RKO (cell line): ENCODE results near the gene SRRM2.

Experiments
- DNase-seq: peaks from one replicate; pipeline ENCODE4 v3.0.0-alpha.2; 2016; ENCODE audit warnings: low spot score

Gene SRRM2

DNA sequence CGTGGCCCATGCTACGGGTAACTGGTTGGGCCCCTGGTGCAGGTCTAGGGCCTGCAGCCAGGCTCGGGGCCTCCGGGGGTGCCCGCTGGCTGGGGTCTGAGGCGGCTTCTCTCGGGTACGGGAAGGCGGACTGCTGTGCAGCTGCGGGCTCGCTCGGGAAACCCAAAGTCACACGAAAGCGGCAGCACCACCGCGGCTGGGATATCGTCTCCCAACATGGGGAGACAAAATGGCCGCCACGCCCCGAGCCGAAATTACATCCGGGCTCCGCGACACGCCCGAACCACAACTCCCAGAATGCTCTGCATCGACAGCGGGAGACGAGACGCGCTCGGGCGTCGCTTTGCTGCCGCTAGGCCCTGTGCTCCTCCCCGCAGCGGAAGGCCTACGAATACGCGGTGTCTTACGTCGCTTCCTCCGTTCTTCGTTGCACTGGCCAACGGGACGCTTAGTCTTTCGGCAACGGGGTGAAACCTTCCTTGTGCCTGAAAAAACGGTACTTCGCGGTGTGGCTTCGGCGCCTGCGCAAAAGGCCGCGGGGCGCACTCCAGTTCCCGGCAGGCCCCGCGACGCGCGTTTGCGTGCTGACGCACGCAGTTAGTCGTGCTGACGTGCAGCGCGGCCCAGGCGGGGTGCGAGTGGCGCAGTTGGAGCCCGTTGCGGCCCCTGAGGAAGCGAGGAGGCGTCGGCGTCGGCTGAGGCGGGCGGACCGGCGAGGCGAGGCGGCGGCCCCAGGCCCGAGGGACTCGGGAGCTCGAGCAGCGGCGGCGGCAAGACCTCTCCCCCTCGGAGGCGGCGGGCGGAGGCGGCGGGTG lies at the start of gene SRRM2:
SRRM2 (plus strand) TSS at position 604 of the 815 bp plus-strand sequence. CDS start 3,727 bp downstream, outside the sequence.
- DNase-seq = peak; percentile 95

DNA sequence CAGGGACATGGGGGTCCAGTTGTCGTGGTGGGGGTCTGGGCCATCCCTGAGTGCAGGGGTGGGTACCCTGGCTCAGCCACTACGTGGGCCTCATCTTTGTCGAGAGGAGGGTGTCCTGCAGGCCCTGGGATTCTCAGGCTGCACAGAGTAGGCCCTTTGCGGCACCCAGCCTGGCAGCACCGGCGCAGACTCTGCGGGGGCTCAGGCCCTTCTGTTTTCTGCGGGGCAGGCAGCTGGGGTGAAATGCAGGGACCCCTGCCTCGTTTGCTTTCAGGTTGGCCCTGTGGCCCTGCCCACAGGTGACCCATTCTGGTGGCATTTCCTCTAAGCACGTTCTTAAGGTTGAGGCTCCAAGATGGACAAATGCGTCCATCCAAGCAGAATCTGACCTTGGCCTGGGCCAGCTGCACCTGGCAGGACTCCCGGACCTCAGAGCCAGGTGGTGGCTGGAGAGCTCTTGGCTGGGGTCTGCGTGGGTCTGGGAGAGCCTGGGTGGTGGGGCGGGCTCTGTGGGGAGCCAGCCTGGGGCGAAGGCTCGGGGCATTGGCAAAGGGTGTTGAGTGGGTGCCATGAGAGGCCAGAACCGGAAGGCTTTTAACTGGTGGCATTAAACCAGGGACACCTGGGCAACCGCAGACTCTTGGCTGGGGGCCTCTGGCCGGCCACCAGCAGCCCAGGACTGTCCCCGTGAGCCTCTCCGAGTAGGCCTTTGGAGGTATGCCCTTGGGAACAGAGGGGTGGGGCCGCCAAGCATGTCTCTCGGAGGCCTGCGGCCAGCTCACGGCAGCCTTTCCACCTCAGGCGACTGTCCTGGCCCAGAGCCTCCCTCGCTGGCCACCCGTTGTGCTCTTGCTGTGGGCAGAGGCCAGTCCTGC lies 49.3 kb upstream of the SRRM2 start:
- no peak for DNase-seq

DNA sequence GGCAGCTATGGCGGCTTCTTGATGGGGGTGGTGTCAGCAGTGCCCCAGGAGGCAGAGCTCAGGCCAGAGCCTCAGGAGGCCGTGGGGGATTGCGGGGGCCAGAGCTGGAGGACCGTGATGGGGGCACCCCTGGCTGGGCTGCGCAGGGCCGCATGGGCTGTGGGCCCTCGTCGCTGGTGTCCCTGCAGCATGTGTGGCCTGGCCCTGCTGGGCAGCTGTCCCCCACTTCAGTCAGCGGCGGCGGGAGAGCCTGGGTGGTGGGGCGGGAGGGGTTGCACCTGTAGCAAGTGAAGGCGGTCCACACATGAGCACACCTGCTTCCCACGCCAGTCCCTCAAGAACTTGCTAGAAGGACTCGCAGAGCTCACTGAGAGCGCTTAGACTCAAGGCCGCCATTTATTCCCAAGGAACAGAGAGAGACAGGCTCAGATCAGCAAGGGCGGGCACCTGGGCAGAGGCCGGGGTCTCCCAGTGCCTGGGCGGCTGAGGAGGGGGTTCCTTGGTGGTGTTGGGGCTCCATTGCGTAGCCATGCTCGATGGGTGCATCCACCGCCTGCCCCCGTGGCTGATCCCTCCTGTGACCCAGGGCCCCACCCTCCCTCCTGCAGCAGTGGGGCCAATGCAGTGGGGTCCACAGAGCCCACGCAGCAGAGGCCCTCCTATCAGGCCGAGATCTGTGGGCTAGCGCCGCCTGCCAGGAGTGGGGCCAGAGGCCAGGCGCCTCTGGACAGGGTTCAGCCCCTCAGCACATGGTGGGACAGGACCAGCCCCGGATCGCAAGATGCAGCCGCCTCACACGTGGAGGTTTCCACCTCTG lies 48.1 kb upstream of the SRRM2 start:
- no peak for DNase-seq

DNA sequence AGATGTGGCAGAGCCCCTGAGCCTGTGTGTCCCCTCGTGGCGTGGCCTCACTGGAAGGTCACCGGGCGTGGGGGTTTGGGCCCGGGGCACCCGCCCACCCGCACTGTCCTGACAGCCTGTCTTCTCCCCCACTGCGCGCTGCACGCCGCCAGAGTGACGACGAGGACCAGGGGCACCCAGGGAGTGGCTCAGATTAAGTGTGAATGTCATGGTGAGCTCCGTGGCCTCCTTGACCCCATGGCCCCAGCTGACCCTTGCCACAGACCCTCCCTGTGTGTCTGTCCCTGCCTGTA lies 47.5 kb upstream of the SRRM2 start:
- DNase-seq = no peak

DNA sequence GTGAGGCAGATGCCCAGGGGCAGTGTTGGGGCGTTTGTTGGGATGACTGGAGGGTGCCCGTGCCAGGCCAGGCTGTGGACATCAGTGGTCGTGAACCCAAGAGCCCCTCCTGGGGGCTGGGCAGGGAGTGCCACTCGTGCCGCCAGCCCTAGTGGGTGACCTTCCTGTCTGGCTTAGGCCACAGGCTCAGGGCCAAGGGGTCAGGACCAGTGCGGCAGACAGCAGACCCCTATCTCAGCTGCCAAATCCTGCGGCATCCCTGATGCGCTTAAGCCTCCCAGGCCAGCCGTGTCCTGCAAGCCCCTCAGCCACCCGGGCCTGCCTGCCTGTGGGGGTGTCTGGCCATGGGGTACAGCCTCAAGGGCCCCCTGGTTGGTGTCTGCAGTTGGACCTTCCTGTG lies 47.1 kb upstream of the SRRM2 start:
- DNase-seq = no peak

DNA sequence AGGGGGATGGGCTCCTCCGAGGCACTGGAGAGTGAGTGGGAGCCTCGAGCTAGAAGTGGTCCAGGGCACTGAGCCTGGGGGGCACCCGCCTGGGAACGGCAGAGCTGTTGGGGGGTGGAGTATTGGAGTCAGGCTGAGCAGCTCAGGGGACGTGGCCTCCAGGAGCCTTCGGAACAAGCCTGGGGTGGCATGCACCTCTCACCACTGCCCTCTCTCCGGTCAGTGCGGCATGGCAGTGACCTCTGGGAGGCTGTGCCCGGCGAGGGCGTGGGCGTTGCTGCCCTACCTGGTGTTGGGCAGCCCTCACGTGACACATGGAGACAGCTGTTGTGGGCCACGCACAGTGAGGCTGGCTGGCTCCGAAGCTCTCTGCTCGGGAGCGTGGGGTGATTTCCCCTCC lies 46.4 kb upstream of the SRRM2 start:
- DNase-seq = no peak

DNA sequence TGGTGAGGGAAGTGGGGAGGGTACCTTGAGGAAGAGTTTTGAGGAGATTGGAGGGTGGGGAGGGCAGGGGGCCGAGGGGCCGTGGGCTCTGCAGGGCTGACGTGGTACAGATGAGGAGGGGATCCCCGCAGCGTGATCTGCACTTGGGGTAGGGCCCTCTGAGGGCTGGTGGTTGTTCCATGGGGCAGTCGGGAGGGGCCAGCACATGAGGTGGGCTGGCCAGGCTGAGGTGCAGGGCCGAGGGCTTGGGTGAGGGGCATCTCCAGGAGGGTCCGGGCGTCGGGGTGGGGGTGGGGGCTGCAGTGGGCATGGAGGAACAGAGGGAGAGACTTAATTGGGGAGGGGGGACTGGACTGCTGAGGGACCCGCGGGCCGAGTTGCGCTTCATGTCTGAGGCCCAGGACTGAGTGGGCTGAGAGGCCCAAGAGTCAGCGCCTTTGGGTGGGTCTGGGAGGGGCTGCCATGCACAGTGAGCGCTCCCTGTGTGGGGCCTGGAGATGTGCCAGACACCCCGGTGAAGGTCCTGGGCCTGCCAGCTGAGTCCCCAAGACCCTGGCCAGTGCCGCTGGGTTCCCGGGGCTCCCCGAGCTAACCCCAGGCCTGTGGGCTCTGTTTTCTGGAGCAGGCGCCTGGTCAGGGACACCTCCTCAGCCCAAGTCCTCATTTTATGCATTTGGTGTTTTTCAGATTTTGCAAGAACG lies 45.7 kb upstream of the SRRM2 start:
- no peak for DNase-seq

DNA sequence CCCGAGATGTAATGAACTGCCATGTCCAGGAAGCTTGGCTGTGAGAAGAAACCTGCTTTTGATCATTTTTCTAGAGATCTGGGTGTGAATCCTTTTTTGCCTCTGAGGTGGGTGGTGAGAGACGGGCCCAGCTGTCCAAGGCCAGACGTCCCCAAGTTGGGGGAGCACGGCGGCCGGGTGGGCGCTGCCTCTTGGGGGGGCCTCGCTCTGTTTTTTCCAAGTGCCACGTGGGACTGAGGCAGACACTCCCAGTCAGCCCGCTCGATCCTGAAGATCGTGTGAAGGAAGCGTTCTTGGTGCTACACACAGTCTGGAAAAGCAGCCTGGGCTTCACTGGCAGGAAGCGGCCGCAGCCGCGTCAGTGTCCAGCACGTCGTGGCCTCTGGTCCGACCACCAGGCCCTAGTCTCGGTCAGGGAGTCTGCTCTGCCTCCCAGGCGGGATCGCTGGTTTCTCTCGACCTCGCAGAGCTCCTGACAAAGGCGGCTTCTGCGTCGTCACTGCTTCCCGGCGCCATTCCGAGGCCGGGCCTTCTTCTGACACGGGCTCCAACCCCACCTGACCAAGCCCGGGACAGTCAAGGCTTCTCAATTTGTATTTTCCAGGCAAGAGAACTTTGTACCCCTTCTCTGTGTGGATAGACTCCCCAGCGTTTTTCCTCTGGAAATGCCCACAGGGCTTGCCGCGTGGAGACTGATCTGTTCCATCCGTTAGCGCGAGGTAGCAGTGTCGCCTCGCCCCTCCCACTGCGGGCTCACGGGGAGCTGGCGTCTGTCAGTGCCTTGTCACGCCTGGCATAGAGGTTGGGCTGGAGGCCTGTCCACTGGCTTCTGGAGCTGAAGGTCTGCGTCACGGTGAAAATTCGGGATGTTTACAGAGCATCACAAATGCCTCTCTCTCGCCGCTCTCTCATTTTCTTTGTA lies 44.8 kb upstream of the SRRM2 start:
- DNase-seq = no peak

DNA sequence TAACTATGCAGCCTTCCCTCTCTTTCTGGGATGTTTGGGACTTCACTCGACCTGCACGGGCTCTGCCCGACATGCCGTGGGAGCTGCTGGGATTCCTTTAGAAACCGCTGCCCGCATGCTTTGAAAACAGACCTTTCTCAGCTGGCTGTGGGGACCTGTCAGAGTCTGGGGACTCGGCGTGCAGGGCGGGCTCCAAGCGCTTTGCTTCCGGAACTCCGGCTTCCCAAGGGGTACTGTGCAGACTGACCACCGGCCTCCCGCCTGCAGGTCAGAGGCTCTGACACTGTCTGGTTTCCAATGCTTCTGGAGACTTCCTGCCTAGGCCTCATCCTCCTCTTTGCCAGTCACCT lies 44.2 kb upstream of the SRRM2 start:
- no peak for DNase-seq

DNA sequence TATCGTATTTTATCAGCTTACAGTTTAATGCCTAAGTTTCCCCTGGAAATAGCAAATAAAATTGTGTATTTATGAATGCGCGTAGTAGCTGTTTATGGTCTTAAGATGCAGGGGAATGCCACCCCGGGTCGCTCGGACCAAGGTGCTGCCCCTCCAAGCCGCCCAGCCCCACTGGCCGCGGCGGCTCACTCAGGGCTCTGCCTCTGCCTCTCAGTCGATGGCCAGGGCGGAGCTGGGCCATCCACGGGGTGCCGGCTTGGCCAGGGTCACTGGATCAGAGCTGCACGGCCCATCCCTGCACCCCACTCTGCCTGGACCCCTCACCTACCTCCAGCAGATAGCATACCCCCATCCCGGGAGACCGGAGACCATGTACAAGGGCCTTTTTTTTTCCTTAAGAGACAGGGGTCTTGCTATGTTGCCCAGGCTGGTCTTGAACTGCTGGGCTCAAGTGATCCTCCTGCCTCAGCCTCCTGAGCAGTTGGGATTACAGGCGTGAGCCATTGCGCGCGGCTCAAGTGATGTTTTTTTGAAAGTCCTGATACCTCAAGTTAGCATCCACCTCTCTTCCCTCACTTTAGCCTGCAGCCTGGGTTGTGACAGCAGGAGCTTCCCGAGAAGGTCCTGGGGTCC lies 43.4 kb upstream of the SRRM2 start:
- no peak for DNase-seq

DNA sequence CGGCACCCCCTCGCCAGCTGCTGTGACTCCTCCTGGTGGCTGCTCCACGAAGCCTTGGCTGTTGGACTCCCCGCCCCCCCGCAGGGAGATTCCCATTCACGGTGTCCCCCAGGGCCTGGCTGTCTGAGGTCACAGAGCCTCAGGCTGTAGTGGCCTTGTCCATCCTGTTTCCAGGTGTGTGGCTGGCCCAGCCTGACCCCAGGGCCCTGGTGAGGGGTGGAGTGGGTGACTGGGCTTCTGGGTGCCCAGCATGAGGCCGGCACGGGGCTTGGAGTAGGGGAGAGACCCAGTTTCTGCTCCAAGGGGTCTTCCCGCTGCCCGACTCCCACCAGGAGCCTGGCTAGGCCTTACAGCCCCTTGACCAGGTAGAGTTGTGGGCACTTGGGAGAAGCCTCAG lies 42.9 kb upstream of the SRRM2 start:
- DNase-seq = no peak

DNA sequence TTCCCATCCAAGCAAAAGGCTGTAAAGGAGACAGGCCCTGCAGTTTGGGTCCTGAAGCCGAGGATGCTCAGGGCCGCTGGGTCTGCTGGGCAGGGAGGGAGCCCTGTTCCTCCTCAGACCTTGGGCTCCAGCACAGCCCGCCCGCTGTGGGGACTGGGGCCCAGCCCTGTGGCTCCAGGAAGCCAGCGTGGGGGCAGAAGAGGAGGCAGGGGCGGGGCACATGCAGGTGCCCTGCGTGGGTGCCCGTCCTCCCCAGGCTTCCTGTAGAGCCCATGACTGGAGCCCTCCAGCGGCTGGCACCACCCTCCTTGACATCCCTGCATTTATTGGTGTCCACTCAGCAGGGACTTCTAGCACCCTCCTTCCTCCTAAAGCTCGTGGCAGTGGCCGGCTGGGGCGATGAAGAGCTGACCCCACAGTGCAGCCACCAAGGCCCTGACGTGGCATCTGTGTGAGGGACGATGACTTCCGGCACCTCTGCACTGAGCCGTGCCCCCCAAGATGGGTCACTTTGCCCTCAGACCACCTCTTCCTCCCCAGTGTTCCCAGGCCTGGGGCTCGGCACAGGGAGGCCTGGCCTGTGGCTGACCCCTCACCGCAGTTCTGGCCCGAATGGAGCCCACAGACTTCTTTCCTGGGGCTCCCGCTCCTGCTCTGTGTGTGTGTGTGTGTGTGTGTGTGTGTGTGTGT lies 42.3 kb upstream of the SRRM2 start:
- DNase-seq = no peak

DNA sequence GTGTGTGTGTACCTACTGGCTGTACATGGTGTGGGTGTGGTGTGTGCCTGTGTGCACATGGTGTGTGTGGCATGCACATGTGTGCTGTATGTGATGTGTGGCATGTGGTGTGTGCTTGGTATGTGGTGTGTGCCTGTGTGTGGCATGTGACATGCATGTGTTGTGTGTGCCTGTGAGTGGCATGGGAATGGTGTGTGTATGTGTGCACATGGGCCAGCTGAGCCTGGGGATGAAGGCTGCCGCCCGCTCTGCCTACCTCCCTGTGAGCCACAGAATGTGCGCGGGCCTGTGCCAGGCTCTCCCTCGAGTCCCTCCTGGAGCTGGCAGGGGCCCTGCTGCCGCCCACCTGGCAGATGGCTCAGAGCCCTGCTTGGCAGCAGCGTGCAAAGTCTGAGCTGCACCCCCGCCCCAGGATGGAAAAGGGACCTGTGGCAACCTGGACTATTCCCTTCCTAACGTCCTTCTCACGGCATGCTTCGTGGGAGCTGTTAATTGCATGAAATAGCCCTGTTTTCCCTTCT lies 41.7 kb upstream of the SRRM2 start:
- DNase-seq = no peak

DNA sequence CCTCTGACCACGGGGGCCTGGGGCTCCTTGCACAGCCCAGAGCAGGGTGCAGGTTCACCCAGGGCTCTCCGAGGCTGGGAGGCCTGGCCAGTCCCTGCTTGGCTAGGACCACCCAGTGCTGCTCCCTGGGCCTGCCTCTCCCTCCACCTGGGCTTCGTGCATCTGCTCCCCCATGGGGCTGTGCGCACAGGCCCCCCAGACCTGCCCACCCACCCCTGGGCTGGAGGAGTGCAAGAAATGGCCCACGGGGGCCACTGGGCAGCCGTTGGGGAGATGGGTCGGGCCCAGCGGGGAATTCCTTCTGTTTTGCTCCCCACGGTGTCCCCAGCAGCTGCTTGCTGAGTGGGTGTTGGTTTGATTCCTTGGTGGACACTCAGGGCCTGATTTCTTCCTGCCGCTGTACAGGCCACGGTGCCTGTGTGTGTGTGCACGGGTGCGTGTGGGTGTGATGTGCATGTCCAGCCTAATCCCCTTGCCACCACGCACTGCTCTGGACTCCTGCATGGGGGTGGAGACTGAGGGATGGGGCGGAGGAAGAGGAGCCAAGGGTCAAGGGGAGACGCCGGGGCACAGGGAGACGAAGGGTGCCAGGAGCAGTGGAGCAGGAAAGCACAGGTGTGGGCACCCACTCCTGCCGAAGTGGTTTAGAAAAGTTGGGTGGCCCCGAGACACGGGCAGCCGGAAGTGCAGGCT lies 40.9 kb upstream of the SRRM2 start:
- DNase-seq = no peak

DNA sequence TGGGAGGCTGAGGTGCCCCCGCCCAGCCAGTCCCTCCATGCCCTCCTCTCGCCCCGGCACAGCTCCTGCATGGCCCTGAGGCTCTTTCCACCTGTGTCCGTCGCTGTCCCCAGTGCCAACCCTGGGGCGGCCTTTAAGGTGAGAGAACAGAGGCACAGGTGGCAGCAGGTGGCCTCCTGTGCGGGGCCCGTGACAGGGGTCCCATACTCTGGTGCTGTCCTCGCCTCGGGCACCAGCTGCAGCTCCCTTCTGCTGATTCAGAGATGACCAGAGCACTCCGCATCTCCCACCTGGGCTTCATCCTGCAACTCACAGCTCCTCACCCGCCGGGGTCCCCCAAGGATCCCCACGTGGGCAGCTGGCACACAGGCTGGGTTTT lies 40.4 kb upstream of the SRRM2 start:
- DNase-seq = no peak

DNA sequence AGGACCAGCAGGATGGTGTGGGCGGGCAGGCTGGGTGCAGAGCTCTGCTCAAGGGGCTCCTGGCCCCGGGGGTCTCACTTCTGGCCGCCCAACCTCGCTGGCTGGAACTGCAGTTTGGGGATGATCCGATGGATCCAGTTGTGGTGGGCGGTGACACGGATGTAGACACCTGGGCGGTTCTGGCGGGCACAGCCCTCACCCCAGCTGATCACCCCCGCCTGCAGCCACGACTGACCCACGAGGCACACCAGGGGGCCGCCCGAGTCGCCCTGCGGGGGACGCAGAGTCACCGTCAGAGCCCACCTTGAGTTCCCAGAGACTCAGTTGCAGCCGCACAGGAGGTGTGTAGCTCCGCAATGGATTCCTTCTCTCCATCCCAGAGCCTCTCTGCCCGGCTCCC lies 39.9 kb upstream of the SRRM2 start:
- no peak for DNase-seq

DNA sequence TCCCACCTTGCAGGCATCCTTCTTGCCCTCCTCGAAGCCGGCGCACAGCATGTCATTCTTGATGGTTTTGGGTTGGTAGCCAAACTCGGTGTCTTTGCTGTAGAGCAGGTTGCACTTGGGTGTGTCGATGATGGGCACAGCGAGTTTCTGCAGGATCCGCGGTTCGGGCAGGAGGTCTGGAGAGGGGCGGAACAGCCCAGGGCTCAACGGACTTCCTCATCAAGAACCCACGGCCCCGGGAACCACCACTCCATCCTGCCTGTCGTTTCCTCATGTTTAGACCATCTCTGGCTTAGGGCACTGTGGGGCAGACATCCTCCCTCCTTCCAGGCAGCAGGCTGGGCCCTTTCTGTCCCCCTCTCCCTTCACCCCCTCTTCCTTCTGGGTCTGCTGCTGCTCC lies 38.9 kb upstream of the SRRM2 start:
- no peak for DNase-seq

DNA sequence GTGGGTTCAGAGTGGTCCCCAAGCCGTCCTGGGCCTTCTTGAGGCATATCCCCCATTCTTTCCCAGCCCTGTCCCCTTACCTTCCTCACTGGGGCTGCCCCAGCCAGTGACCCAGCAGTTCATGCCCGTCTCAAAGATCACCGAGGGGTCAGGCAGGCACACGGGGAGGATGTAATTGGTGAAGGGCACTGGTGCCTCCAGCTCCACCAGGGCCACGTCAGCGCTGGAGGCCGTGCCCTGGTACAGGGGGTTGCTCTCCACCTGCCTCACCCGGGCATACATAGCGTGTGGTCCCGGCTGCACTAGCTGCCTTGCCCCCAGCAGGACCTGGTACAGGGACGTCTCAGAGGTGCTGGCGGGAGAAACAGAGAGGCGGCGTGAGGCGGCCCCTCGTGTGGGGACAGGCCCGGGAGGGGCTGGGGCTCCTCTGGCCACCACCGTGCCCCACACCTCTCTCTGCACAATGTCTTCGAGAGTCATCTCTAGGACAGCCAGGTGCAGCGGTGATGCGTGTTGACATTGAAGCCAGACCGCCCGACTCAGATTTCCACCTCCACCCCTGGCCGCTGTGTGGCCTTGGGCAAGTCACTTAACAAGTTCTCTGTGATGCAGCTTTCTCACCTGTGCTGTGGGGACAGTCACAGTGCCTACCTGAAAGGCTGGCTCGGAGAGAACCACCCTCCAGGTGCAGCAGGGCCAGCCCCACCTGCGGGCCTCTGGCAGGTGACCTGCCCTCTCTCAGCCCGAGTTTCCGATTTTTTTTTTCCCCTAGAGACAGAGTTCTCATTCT lies 38.3 kb upstream of the SRRM2 start:
- no peak for DNase-seq
